Lower lobe of right lung (tissue), 2 donors: ENCODE measurements around the gene RTN4R. TPM values are rescaled to one million over a fixed set of nuclear protein-coding genes. Genes with fewer than 3 reads are reported as not detected.

Source experiments
- ATAC-seq, 2 donors: fragments of 200-7000 bp; cut with Tn5 transposase; one replicate each; pipeline ENCODE4 v1.9.1; 2020 to 2022; ENCODE audit warnings: mild to moderate bottlenecking in 2 of 2, moderate library complexity in 2 of 2
- DNase-seq: peaks from one replicate; pipeline ENCODE4 v3.0.0-alpha.2; 2020
- H3K27ac ChIP-seq: fragments of 200-600 bp; one replicate; pipeline ENCODE4 v1.8.0; 2022
- H3K27me3 ChIP-seq: fragments of 200-600 bp; one replicate; pipeline ENCODE4 v1.8.0; 2022; ENCODE audit warnings: low read depth
- H3K36me3 ChIP-seq: fragments of 200-600 bp; one replicate; pipeline ENCODE4 v1.8.0; 2022; ENCODE audit warnings: mild to moderate bottlenecking
- H3K4me1 ChIP-seq: fragments of 200-600 bp; one replicate; pipeline ENCODE4 v1.8.0; 2022
- H3K4me3 ChIP-seq: fragments of 200-600 bp; one replicate; pipeline ENCODE4 v1.8.0; 2022; ENCODE audit warnings: mild to moderate bottlenecking
- H3K9me3 ChIP-seq: fragments of 200-600 bp; one replicate; pipeline ENCODE4 v1.8.0; 2022
- intact Hi-C: fragments of 100-400 bp; cut with DNase I; formaldehyde crosslinking; loops from one replicate; pipeline ENCODE4 v1.11.0; 2022
- total RNA-seq: library from RNA; stranded (reverse); fragmentation: NEBNext Ultra II Directional; extraction: Animal tissue kit (Norgen Biotek cat#: 25700); gene quantifications from one replicate; pipeline ENCODE4 v1.2.1, GENCODE V29; 2021
- TF ChIP-seq, protein P1 (sequence below): fragments of 200-600 bp; IDR thresholded peaks from one replicate; pipeline ENCODE4 v1.8.0; 2022; ENCODE audit warnings: antibody characterized with exemption, mild to moderate bottlenecking
- donor health status: DM: no; HTN: yes; CAD: no; lungs with severe emphysema.

The RTN4R gene
- total RNA-seq, 1 donor from 2014 or later, result 9.6 TPM

GRCh38 chr22:20296598-20296997 is 28.5 kb upstream of the RTN4R start:
- TF ChIP-seq, protein P1, sequence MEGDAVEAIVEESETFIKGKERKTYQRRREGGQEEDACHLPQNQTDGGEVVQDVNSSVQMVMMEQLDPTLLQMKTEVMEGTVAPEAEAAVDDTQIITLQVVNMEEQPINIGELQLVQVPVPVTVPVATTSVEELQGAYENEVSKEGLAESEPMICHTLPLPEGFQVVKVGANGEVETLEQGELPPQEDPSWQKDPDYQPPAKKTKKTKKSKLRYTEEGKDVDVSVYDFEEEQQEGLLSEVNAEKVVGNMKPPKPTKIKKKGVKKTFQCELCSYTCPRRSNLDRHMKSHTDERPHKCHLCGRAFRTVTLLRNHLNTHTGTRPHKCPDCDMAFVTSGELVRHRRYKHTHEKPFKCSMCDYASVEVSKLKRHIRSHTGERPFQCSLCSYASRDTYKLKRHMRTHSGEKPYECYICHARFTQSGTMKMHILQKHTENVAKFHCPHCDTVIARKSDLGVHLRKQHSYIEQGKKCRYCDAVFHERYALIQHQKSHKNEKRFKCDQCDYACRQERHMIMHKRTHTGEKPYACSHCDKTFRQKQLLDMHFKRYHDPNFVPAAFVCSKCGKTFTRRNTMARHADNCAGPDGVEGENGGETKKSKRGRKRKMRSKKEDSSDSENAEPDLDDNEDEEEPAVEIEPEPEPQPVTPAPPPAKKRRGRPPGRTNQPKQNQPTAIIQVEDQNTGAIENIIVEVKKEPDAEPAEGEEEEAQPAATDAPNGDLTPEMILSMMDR, result no peak

GRCh38 chr22:20295262-20296064 is 27.3 kb upstream of the RTN4R start:
- H3K4me3 ChIP-seq, result no peak overlapping the region
- H3K27me3 ChIP-seq, result peaks cover 6% of the 10 kb centered on the region
- no peaks in the 10 kb centered on the region for H3K36me3 ChIP-seq
- intact Hi-C loops, result no loop called here
- TF ChIP-seq, protein P1, result no peak
- no peak overlapping the region for H3K27ac ChIP-seq
- no peaks in the 10 kb centered on the region for H3K9me3 ChIP-seq
- ATAC-seq (no peak), DNase-seq (no peak)
- peaks cover 11% of the 10 kb centered on the region for H3K4me1 ChIP-seq

More at GRCh38 chr22:20296598-20296997, 28.5 kb upstream of the RTN4R start:
- Histone ChIP-seq H3K4me1 (peaks cover 11% of the 10 kb centered on the region), H3K9me3 (no peaks in the 10 kb centered on the region), H3K36me3 (no peaks in the 10 kb centered on the region), H3K27ac (no peak overlapping the region), H3K4me3 (no peak overlapping the region), H3K27me3 (peaks cover 9% of the 10 kb centered on the region)
- DNase-seq, result no peak
- no peak for ATAC-seq
- intact Hi-C loops, result no loop called here

DNA sequence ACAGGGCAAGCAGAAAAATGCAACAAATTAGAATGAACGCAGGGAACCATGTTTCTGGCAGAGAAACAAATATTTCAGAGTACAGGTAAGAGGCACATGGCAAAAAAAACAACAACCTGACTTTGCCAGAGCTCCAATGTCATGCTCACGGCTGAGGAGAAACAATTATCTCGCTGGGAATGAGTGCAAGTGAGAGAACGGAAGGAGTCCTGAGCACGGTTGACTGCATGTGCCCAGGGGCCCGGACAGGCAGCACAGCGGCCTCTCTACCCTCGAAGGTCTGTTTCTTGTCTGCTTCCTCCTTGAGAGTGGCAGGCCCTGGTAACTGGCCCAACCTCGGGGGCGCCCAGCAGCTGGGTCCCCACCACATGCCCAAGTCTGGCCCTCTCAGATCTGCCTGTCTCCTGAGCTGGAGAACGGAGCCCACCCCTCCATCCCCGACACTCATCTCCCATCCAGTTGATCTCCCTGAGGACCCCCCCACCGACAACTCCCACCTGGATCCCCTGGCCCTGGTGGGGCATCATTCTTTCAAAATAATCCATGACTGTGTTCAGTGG is 24.6 kb upstream of the RTN4R start:
- DNase-seq, result no peak
- Histone ChIP-seq H3K27ac (no peak overlapping the region), H3K4me1 (no peaks in the 10 kb centered on the region), H3K9me3 (no peaks in the 10 kb centered on the region), H3K36me3 (no peaks in the 10 kb centered on the region), H3K27me3 (peaks cover 6% of the 10 kb centered on the region), H3K4me3 (no peak overlapping the region)
- TF ChIP-seq, protein P1, result no peak
- no peak for ATAC-seq
- intact Hi-C loops, result no loop called here

DNA sequence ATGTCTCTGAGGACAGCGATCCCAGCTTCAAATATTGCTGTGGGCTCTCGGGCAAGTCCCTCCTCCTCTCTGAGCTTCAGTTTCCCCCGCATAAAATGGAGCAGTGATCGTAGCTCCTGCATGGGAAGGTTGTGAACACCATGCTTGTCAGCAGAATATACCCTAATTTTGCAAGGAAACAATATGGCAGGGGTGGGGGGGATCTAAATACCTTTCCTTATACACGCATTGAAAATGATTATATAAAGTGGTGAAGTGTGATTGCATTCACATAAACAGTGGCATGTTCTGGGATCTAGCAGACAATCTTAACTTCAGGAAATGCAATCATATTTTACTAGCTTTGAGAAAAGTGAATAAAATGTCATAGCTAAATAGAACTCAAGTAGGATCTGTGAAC is 24.0 kb upstream of the RTN4R start:
- H3K27ac ChIP-seq, result no peak overlapping the region
- intact Hi-C loops, result no loop called here
- ATAC-seq, result no peak

GRCh38 chr22:20291604-20292063 is 23.5 kb upstream of the RTN4R start:
- Histone ChIP-seq H3K27ac (no peak overlapping the region), H3K9me3 (no peaks in the 10 kb centered on the region), H3K27me3 (peaks cover 6% of the 10 kb centered on the region), H3K4me3 (no peak overlapping the region), H3K4me1 (no peaks in the 10 kb centered on the region), H3K36me3 (no peaks in the 10 kb centered on the region)
- DNase-seq (no peak), ATAC-seq (no peak)
- TF ChIP-seq, protein P1, result no peak
- intact Hi-C loops, result no loop called here

More for the DNA sequence above, 24.0 kb upstream of the RTN4R start:
- Histone ChIP-seq H3K27me3 (peaks cover 6% of the 10 kb centered on the region), H3K4me1 (no peaks in the 10 kb centered on the region), H3K9me3 (no peaks in the 10 kb centered on the region), H3K36me3 (no peaks in the 10 kb centered on the region), H3K4me3 (no peak overlapping the region)
- TF ChIP-seq, protein P1, result no peak
- DNase-seq, result no peak
